Measurements from ENCODE around the gene NAALADL2. TPM values are rescaled to one million over a fixed set of nuclear protein-coding genes. Genes with fewer than 3 reads are reported as not detected.

Gene NAALADL2
- total RNA-seq, 1 donor from 2014 or later, result 5.9 TPM

- Histone ChIP-seq H3K27ac (no peak overlapping the region), H3K9me3 (peaks cover 0 to 7% of the 10 kb centered on the region in 2 donors), H3K4me1 (peaks cover 0 to 4% of the 10 kb centered on the region in 2 donors), H3K27me3 (no peaks in the 10 kb centered on the region), H3K36me3 (no peaks in the 10 kb centered on the region), H3K4me3 (no peak overlapping the region)
- intact Hi-C loops (cut with DNase I), result loop anchor here (5.0 kb wide), 1 partner anchor 750 kb away; no protein-coding TSS in a partner anchor
- DNase-seq (ENCODE audit: low spot score in 2 of 2), result no peak
- TF ChIP-seq CTCF (IDR thresholded peaks at IDR 0.05), result no peak
Measured at GRCh38 chr3:175192536-175192935, 333.4 kb downstream of the NAALADL2 start.

GRCh38 chr3:175193815-175194518 is 334.8 kb downstream of the NAALADL2 start:
- H3K27me3 ChIP-seq, result no peaks in the 10 kb centered on the region
- no peak overlapping the region for H3K4me3 ChIP-seq
- peaks cover 0 to 7% of the 10 kb centered on the region in 2 donors for H3K9me3 ChIP-seq
- intact Hi-C loops (cut with DNase I), result loop anchor here (5.0 kb wide), 1 partner anchor 752 kb away; no protein-coding TSS in a partner anchor
- no peak overlapping the region for H3K27ac ChIP-seq
- no peaks in the 10 kb centered on the region for H3K36me3 ChIP-seq
- no peak for DNase-seq (ENCODE audit: low spot score in 2 of 2)
- H3K4me1 ChIP-seq, result peaks cover 0 to 4% of the 10 kb centered on the region in 2 donors
- TF ChIP-seq CTCF (IDR thresholded peaks at IDR 0.05), result no peak

GRCh38 chr3:175198991-175199783 is 340.1 kb downstream of the NAALADL2 start:
- intact Hi-C loops (cut with DNase I), result no loop called here
- no peak for DNase-seq (ENCODE audit: low spot score in 2 of 2)
- no peak for TF ChIP-seq CTCF (IDR thresholded peaks at IDR 0.05)
- H3K36me3 ChIP-seq, result no peaks in the 10 kb centered on the region
- H3K4me3 ChIP-seq, result no peak overlapping the region
- H3K4me1 ChIP-seq, result no peaks in the 10 kb centered on the region
- H3K27ac ChIP-seq, result no peak overlapping the region
- no peaks in the 10 kb centered on the region for H3K27me3 ChIP-seq
- peaks cover 0 to 7% of the 10 kb centered on the region in 2 donors for H3K9me3 ChIP-seq

- TF ChIP-seq CTCF (IDR thresholded peaks at IDR 0.05), result no peak
Measured at GRCh38 chr3:175199961-175200360, 340.8 kb downstream of the NAALADL2 start.

GRCh38 chr3:175200391-175201095 is 341.4 kb downstream of the NAALADL2 start:
- intact Hi-C loops (cut with DNase I), result loop anchor here (10.0 kb wide), 1 partner anchor 256 kb away; no protein-coding TSS in a partner anchor
- no peak overlapping the region for H3K4me3 ChIP-seq
- peaks cover 0 to 7% of the 10 kb centered on the region in 2 donors for H3K9me3 ChIP-seq
- H3K27ac ChIP-seq, result peak overlapping the region in 1 of 2 donors; percentile 38
- no peaks in the 10 kb centered on the region for H3K36me3 ChIP-seq
- no peaks in the 10 kb centered on the region for H3K27me3 ChIP-seq
- no peak for TF ChIP-seq CTCF (IDR thresholded peaks at IDR 0.05)
- DNase-seq (ENCODE audit: low spot score in 2 of 2), result no peak
- H3K4me1 ChIP-seq, result no peaks in the 10 kb centered on the region

More at GRCh38 chr3:175199961-175200360, 340.8 kb downstream of the NAALADL2 start:
- no peaks in the 10 kb centered on the region for H3K27me3 ChIP-seq
- no peak overlapping the region for H3K4me3 ChIP-seq
- H3K36me3 ChIP-seq, result no peaks in the 10 kb centered on the region
- H3K9me3 ChIP-seq, result peaks cover 0 to 7% of the 10 kb centered on the region in 2 donors
- DNase-seq (ENCODE audit: low spot score in 2 of 2), result no peak
- no peaks in the 10 kb centered on the region for H3K4me1 ChIP-seq
- intact Hi-C loops (cut with DNase I), result loop anchor here (10.0 kb wide), 1 partner anchor 255 kb away; no protein-coding TSS in a partner anchor
- H3K27ac ChIP-seq, result no peak overlapping the region
